HG02623 (cell line): ENCODE results near the gene BUD23.

Experiments
- ATAC-seq: cut with Tn5 transposase; IDR thresholded peaks from one replicate; pipeline ENCODE4 v1.9.1; 2021; ENCODE audit warnings: moderate library complexity; ENCODE audit not compliant: unreplicated experiment

The BUD23 gene

GRCh38 chr7:73740212-73740611 lies 56.8 kb downstream of the BUD23 start:
- no peak for ATAC-seq

GRCh38 chr7:73740771-73741170 lies 57.4 kb downstream of the BUD23 start:
- ATAC-seq, result no peak

GRCh38 chr7:73741600-73741999 lies 58.2 kb downstream of the BUD23 start:
- no peak for ATAC-seq

GRCh38 chr7:73742338-73742752 lies 58.9 kb downstream of the BUD23 start:
- no peak for ATAC-seq

- no peak for ATAC-seq
Measured at GRCh38 chr7:73742753-73743641, 59.6 kb downstream of the BUD23 start.

GRCh38 chr7:73746378-73746777 lies 63.0 kb downstream of the BUD23 start:
- no peak for ATAC-seq
